Fibroblast of the aortic adventitia (primary cell): ENCODE measurements around the gene ITGB8. TPM values are rescaled to one million over a fixed set of nuclear protein-coding genes. Genes with fewer than 3 reads are reported as not detected.

ENCODE experiments used
- DNase-seq: peaks from one replicate; pipeline ENCODE4 v3.0.0-alpha.2; 2010; ENCODE audit warnings: low read depth
- H3K4me3 ChIP-seq: 2 replicates; pipeline ENCODE4 v1.5.1; 2011; ENCODE audit warnings: low read depth, mild to moderate bottlenecking, control low read depth, low read length, moderate library complexity
- small RNA-seq: library from RNA; depleted of rRNA; stranded (forward); fragments of <200 nt; gene quantifications from one replicate; pipeline ENCODE3, GENCODE V24; 2012
- total RNA-seq: library from RNA; depleted of rRNA; stranded (reverse); fragments of >200 nt; gene quantifications from 2 replicates; pipeline ENCODE4 v1.2.3, GENCODE V29; 2012; ENCODE audit warnings: low replicate concordance
- TF ChIP-seq, protein P1 (sequence below): IDR thresholded peaks from 2 replicates; pipeline ENCODE4 v1.5.1; 2011; ENCODE audit warnings: mild to moderate bottlenecking, low read length, control low read depth, inconsistent platforms; ENCODE audit not compliant: insufficient read depth

The ITGB8 gene
- total RNA-seq, 1 donor = 79.2 TPM

DNA sequence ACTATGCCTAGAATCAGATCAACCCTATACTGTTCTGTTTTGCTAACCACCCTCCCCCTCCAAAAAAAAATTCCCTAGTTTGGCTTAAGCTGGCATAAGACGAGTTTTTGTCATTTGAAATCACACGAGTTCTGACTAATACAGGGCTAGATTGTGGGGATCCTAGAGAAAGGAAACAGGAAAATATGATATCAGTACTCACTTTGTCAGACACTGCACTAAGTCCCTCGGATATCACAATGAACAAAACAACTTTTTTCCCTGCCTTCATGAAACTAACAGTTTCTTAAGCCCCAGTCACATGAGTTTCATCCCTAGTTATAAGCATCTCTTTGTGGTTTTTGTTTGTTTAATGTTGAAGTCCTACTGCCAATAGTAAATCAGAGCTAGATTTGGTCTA is 118.5 kb downstream of the ITGB8 start:
- TF ChIP-seq, protein P1, sequence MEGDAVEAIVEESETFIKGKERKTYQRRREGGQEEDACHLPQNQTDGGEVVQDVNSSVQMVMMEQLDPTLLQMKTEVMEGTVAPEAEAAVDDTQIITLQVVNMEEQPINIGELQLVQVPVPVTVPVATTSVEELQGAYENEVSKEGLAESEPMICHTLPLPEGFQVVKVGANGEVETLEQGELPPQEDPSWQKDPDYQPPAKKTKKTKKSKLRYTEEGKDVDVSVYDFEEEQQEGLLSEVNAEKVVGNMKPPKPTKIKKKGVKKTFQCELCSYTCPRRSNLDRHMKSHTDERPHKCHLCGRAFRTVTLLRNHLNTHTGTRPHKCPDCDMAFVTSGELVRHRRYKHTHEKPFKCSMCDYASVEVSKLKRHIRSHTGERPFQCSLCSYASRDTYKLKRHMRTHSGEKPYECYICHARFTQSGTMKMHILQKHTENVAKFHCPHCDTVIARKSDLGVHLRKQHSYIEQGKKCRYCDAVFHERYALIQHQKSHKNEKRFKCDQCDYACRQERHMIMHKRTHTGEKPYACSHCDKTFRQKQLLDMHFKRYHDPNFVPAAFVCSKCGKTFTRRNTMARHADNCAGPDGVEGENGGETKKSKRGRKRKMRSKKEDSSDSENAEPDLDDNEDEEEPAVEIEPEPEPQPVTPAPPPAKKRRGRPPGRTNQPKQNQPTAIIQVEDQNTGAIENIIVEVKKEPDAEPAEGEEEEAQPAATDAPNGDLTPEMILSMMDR = no peak
- no peak for DNase-seq
- no peak overlapping the region for H3K4me3 ChIP-seq

DNA sequence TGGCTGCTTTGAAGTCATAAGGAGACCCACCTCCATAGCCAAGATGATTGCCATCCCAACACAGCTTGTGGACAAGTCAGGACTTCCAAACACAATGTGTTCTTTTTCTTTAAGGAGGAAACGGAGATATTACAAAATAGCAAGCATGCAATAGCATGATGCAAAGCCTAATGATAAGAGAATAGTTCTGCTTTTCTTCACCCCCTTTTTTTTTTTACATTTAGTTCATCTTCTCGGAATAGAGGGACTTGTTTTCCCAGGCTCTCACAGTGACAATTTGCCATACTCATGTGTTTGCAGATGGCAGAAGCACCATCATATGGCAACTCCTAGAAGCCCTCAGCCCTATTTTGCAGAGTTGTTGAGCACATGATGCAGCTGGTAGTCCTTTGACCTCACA is 119.8 kb downstream of the ITGB8 start:
- no peak for DNase-seq
- H3K4me3 ChIP-seq = no peak overlapping the region
- TF ChIP-seq, protein P1 = no peak

DNA sequence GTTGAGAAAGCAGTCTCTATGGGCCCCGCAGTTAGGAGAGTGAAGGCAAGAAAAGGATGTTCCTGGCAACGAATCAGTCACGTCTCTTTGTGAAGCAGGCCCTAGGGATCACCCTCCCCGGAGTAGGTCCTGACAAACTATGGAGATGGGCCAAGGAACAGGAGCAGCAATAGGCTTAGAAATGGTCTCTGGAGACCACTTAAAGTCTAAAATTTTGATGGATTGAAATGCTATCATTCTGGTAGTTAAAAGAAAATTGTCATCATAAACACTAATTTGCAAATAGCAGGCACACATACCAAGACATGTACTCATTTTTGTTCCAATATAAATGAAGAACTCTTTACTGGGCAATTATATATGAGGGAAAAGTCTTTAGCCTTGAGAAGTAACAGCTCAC is 123.5 kb downstream of the ITGB8 start:
- H3K4me3 ChIP-seq = no peak overlapping the region
- DNase-seq = no peak
- TF ChIP-seq, protein P1 = no peak

DNA sequence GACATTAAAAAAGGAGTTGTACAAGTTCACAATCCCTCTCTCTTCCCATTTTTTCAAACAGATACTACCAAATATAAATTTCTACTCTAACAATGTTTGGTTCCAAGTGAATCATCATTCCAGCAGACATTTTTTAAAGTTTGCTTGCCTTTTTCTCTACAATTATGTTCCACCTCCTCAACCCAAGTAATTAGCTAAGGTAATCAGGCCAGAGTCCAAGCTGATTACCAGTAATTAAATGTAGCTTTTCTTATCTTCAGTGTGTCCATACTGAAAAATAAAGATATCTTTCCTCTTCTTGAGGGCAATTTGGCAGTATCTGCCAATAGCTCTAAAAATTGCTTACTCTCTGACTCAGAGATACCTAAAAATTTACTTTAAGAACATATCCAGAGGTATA is 126.0 kb downstream of the ITGB8 start:
- TF ChIP-seq, protein P1 = no peak
- DNase-seq = no peak
- H3K4me3 ChIP-seq = no peak overlapping the region

DNA sequence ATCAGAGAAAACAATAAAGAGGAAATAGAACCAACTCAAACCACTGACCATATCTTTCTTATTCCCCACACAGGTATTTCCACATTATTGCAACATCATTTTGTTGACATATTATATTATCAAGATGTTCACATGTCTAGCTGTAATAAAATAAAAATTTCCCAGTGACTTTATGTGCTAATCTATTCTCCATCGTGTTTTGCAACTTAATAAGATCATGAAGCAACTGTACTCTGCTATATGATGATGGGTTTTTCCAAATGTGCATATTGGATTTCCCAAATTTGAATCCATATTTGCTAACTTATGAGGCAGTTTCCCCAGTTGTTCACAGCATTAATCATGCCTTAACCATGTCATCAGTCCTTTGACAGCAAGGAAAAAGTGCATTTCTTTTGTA is 127.8 kb downstream of the ITGB8 start:
- no peak for DNase-seq
- TF ChIP-seq, protein P1 = no peak
- H3K4me3 ChIP-seq = no peak overlapping the region

DNA sequence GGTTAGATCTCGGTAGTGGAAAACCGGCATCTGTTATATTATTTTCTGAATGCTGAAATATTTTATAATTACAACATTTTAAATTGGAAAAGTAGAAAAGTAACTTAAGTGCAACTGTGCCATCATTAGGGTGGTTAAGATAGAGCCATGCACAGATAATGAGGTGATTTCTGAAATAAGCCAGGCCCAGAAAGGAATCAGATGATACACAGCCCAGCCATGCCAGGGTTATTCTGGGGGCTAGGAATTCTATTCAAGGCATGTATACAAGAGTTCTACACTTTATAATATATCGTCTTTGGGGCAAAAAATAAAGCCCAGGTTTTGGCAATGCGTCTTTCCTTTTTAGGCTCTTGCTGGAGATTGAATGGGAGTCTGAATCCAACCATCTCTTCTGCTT is 128.7 kb downstream of the ITGB8 start:
- TF ChIP-seq, protein P1 = no peak
- H3K4me3 ChIP-seq = no peak overlapping the region
- DNase-seq = no peak

DNA sequence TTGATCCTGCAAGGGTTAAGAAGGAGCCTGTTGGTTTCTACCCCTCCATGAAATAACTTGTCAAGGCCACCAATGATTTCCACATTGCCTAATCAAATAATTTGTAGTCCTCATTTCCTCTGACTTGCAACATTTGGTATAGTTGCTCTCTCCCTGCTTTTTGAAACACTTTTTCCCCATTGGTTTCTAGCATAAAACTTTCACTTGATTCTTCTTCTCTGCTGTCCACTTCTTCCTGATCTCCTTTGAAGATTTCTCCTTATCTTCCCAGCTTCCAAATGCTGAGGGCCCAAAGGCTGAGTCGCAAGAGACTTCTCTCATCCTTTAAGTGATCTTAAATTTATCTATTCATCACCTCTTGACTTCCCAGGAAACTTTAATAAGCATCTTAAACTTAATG is 134.2 kb downstream of the ITGB8 start:
- no peak for DNase-seq
- H3K4me3 ChIP-seq = no peak overlapping the region
- TF ChIP-seq, protein P1 = no peak

Small RNAs within 50 kb of the gene (small RNA-seq; reads per million reads assigned to genes)
- not detected for gene RF00275

Other genes with a start within 250 kb of the ITGB8 start
- 0.18 and 0.49 TPM in 2 replicates for gene MACC1, start 113.5 kb upstream of the ITGB8 start, total RNA-seq